GM19099 (cell line): ENCODE measurements around the gene TMEM8B.

Experiments
- POLR2A ChIP-seq: IDR thresholded peaks from 3 replicates; pipeline ENCODE4 v1.6.1; 2011; ENCODE audit warnings: low read depth; ENCODE audit not compliant: insufficient read length; ENCODE audit errors: extremely low read depth

TMEM8B gene

GRCh38 chr9:35826071-35826701 lies 2.8 kb upstream of the TMEM8B start:
- no peak for TF ChIP-seq POLR2A

- TF ChIP-seq POLR2A, result no peak
Observed at GRCh38 chr9:35827486-35827885, 1.5 kb upstream of the TMEM8B start.

GRCh38 chr9:35828716-35829083 lies 328 bp upstream of the TMEM8B start, which contains the start of gene FAM221B:
FAM221B (minus strand) TSS chr9:35828732; CDS start chr9:35826161, 2,571 bp downstream.
- no peak for TF ChIP-seq POLR2A

GRCh38 chr9:35829764-35830096 lies 702 bp downstream of the TMEM8B start:
- no peak for TF ChIP-seq POLR2A

GRCh38 chr9:35831040-35831439 lies 2.0 kb downstream of the TMEM8B start:
- TF ChIP-seq POLR2A, result no peak

- TF ChIP-seq POLR2A, result no peak
Observed at GRCh38 chr9:35832814-35833213, 3.8 kb downstream of the TMEM8B start.

GRCh38 chr9:35834260-35835215 lies 5.5 kb downstream of the TMEM8B start:
- TF ChIP-seq POLR2A, result no peak

- no peak for TF ChIP-seq POLR2A
Observed at GRCh38 chr9:35835216-35835632, 6.2 kb downstream of the TMEM8B start.

- TF ChIP-seq POLR2A, result no peak
Observed at GRCh38 chr9:35835766-35836165, 6.7 kb downstream of the TMEM8B start.

- TF ChIP-seq POLR2A, result no peak
Observed at GRCh38 chr9:35836595-35836994, 7.6 kb downstream of the TMEM8B start.

- TF ChIP-seq POLR2A, result no peak
Observed at GRCh38 chr9:35839926-35840325, 10.9 kb downstream of the TMEM8B start.

GRCh38 chr9:35840881-35841644 lies 12.0 kb downstream of the TMEM8B start:
- TF ChIP-seq POLR2A, result no peak

GRCh38 chr9:35841645-35841900 lies 12.5 kb downstream of the TMEM8B start:
- no peak for TF ChIP-seq POLR2A

- TF ChIP-seq POLR2A, result no peak
Observed at GRCh38 chr9:35842020-35842745, 13.2 kb downstream of the TMEM8B start.

- TF ChIP-seq POLR2A, result no peak
Observed at GRCh38 chr9:35842795-35843194, 13.8 kb downstream of the TMEM8B start.

- TF ChIP-seq POLR2A, result no peak
Observed at GRCh38 chr9:35844628-35845270, 15.7 kb downstream of the TMEM8B start.
